Measurements from ENCODE around the gene ASTE1. TPM values are rescaled to one million over a fixed set of nuclear protein-coding genes. Genes with fewer than 3 reads are reported as not detected.
"Not testable (repeated sequence)": the region's sequence is repeated elsewhere in the genome, so short reads cannot be mapped to it uniquely, and the experiment has no call there.

Gene ASTE1
- total RNA-seq, 1 donor from 2014 or later: 11.9 TPM

GRCh38 chr3:131009698-131010097, 16.9 kb downstream of the ASTE1 start:
- no peak for DNase-seq

- DNase-seq: no peak
Measured at GRCh38 chr3:131008326-131008725, 18.3 kb downstream of the ASTE1 start.

- DNase-seq: no peak
Measured at GRCh38 chr3:131007782-131008181, 18.8 kb downstream of the ASTE1 start.

GRCh38 chr3:131007256-131007655, 19.4 kb downstream of the ASTE1 start:
- no peak for DNase-seq

- DNase-seq: no peak
Measured at GRCh38 chr3:131004603-131005002, 22.0 kb downstream of the ASTE1 start.

GRCh38 chr3:131001071-131001470, 25.6 kb downstream of the ASTE1 start:
- DNase-seq: no peak

- DNase-seq: no peak
Measured at GRCh38 chr3:130997289-130997688, 29.3 kb downstream of the ASTE1 start.

GRCh38 chr3:130992344-130992743, 34.3 kb downstream of the ASTE1 start:
- DNase-seq: no peak

- no peak for DNase-seq
Measured at GRCh38 chr3:130991126-130991525, 35.5 kb downstream of the ASTE1 start.

GRCh38 chr3:130990282-130990681, 36.3 kb downstream of the ASTE1 start:
- DNase-seq: no peak

GRCh38 chr3:130981469-130981868, 45.2 kb downstream of the ASTE1 start:
- no peak for DNase-seq

- no peak for DNase-seq
Measured at GRCh38 chr3:130979117-130979516, 47.5 kb downstream of the ASTE1 start.

GRCh38 chr3:130976706-130977105, 49.9 kb downstream of the ASTE1 start:
- no peak for DNase-seq

- no peak for DNase-seq
Measured at GRCh38 chr3:130975251-130975650, 51.4 kb downstream of the ASTE1 start.

GRCh38 chr3:130974201-130974600, 52.4 kb downstream of the ASTE1 start:
- no peak for DNase-seq

GRCh38 chr3:130973406-130973805, 53.2 kb downstream of the ASTE1 start:
- no peak for DNase-seq

GRCh38 chr3:130972592-130972991, 54.0 kb downstream of the ASTE1 start:
- DNase-seq: not testable (repeated sequence)

- no peak for DNase-seq
Measured at GRCh38 chr3:130971208-130971607, 55.4 kb downstream of the ASTE1 start.

GRCh38 chr3:130969621-130970020, 57.0 kb downstream of the ASTE1 start:
- no peak for DNase-seq

- no peak for DNase-seq
Measured at GRCh38 chr3:130968221-130968620, 58.4 kb downstream of the ASTE1 start.

GRCh38 chr3:130967281-130967680, 59.3 kb downstream of the ASTE1 start:
- DNase-seq: no peak

GRCh38 chr3:130963878-130964277, 62.7 kb downstream of the ASTE1 start:
- no peak for DNase-seq

All from occipital lobe (tissue), 2 donors.